Erythroblast (primary cell): ENCODE data around the gene GCG.

Experiments
- GATA1 ChIP-seq: IDR thresholded peaks from 2 replicates; pipeline ENCODE4 v1.6.1; 2011; ENCODE audit warnings: low read depth, mild to moderate bottlenecking, control low read depth, low read length, moderate library complexity
- POLR2A ChIP-seq: IDR thresholded peaks from 2 replicates; pipeline ENCODE4 v1.6.1; 2011; ENCODE audit warnings: mild to moderate bottlenecking, low read length

- no peak for TF ChIP-seq POLR2A
- TF ChIP-seq GATA1 = no peak
These were observed 20.8 kb upstream of the GCG start for GRCh38 chr2:162172802-162173370.
